Neural cell (in vitro differentiated cells): ENCODE results near the gene DNAH8. TPM values are rescaled to one million over a fixed set of nuclear protein-coding genes. Genes with fewer than 3 reads are reported as not detected.

Source experiments
- H2AFZ ChIP-seq: fragments of 200-600, 300-800 bp; sonication (generic), shearing (Covaris generic); 2 replicates; pipeline ENCODE4 v1.6.0; 2014; ENCODE audit warnings: low read depth, mild to moderate bottlenecking, antibody characterized with exemption, low read length, moderate library complexity
- H3F3A ChIP-seq: fragments of 200-600 bp; shearing (Covaris generic); 2 replicates; pipeline ENCODE4 v1.6.1; 2016; ENCODE audit warnings: mild to moderate bottlenecking, moderate library complexity, mixed read lengths, antibody characterized with exemption, low read length; ENCODE audit not compliant: insufficient read depth, poor library complexity, severe bottlenecking
- H3K27ac ChIP-seq: fragments of 200-600, 300-800 bp; sonication (generic), shearing (Covaris generic); 2 replicates; pipeline ENCODE4 v1.5.1; 2014; ENCODE audit warnings: mild to moderate bottlenecking, low read length, moderate library complexity
- H3K27me3 ChIP-seq: fragments of 300-800, 200-600 bp; sonication (generic), shearing (Covaris generic); 2 replicates; pipeline ENCODE4 v1.6.0; 2014; ENCODE audit warnings: mild to moderate bottlenecking, low read depth, low read length, moderate library complexity; ENCODE audit not compliant: insufficient read depth
- H3K36me3 ChIP-seq: fragments of 300-800, 200-600 bp; sonication (generic), shearing (Covaris generic); 2 replicates; pipeline ENCODE4 v1.5.1; 2014; ENCODE audit warnings: mild to moderate bottlenecking, antibody characterized with exemption, low read length, moderate library complexity; ENCODE audit not compliant: insufficient read depth
- H3K4me2 ChIP-seq: fragments of 300-800, 200-600 bp; sonication (generic), shearing (Covaris generic); 2 replicates; pipeline ENCODE4 v1.6.0; 2014; ENCODE audit warnings: mild to moderate bottlenecking, low read length
- H3K4me3 ChIP-seq: fragments of 300-800, 200-600 bp; sonication (generic), shearing (Covaris generic); 2 replicates; pipeline ENCODE4 v1.5.1; 2014; ENCODE audit warnings: mild to moderate bottlenecking, low read length, moderate library complexity
- H3K79me2 ChIP-seq: fragments of 200-600 bp; shearing (Covaris generic); replicated peaks from 2 replicates; pipeline ENCODE4 v1.6.0; 2014; ENCODE audit warnings: mild to moderate bottlenecking, low read length, moderate library complexity; ENCODE audit not compliant: insufficient read depth
- H3K9ac ChIP-seq: fragments of 300-800, 200-600 bp; sonication (generic), shearing (Covaris generic); 2 replicates; pipeline ENCODE4 v1.6.1; 2016; ENCODE audit warnings: mild to moderate bottlenecking, low read length, mixed read lengths
- H3K9me2 ChIP-seq: fragments of 200-600 bp; shearing (Covaris generic); 2 replicates; pipeline ENCODE4 v1.6.1; 2016; ENCODE audit warnings: mild to moderate bottlenecking, low read length, mixed read lengths; ENCODE audit not compliant: insufficient read depth
- H3K9me3 ChIP-seq: fragments of 200-600, 300-800 bp; sonication (generic), shearing (Covaris generic); 2 replicates; pipeline ENCODE4 v1.6.1; 2016; ENCODE audit warnings: mild to moderate bottlenecking, mixed run types, low read length, moderate library complexity, mixed read lengths
- H4K20me1 ChIP-seq: fragments of 200-600 bp; shearing (Covaris generic); 2 replicates; pipeline ENCODE4 v1.6.1; 2016; ENCODE audit warnings: mild to moderate bottlenecking, mixed run types; ENCODE audit not compliant: insufficient read depth
- CTCF ChIP-seq: fragments of 450-650 bp; IDR thresholded peaks from 2 replicates; pipeline ENCODE4 v1.5.1; 2014; ENCODE audit warnings: antibody characterized with exemption, mild to moderate bottlenecking, moderate library complexity; ENCODE audit not compliant: poor library complexity, severe bottlenecking
- EP300 ChIP-seq: fragments of 450-650 bp; conservative IDR thresholded peaks from 2 replicates; pipeline ENCODE4 v1.6.1; 2014; ENCODE audit warnings: antibody characterized with exemption, mild to moderate bottlenecking, moderate library complexity; ENCODE audit not compliant: poor library complexity, severe bottlenecking
- EZH2 ChIP-seq: fragments of 200-600, 300-800 bp; shearing (Covaris generic), sonication (generic); IDR thresholded peaks from 2 replicates; pipeline ENCODE4 v1.6.1; 2014; ENCODE audit warnings: antibody characterized with exemption, low read length, borderline replicate concordance, mild to moderate bottlenecking; ENCODE audit not compliant: insufficient read depth, poor library complexity, severe bottlenecking
- MXI1 ChIP-seq: fragments of 450-650 bp; conservative IDR thresholded peaks from 2 replicates; pipeline ENCODE4 v1.6.1; 2014; ENCODE audit warnings: antibody characterized with exemption, mild to moderate bottlenecking; ENCODE audit not compliant: poor library complexity, severe bottlenecking
- POLR2AphosphoS5 ChIP-seq: IDR thresholded peaks from 2 replicates; pipeline ENCODE4 v1.6.1; 2012
- RAD21 ChIP-seq: fragments of 450-650 bp; conservative IDR thresholded peaks from 2 replicates; pipeline ENCODE4 v1.6.1; 2014; ENCODE audit warnings: antibody characterized with exemption, mild to moderate bottlenecking, moderate library complexity
- REST ChIP-seq: IDR thresholded peaks from 2 replicates; pipeline ENCODE4 v1.6.1; 2012; ENCODE audit warnings: borderline replicate concordance
- SMC3 ChIP-seq: fragments of 450-650 bp; conservative IDR thresholded peaks from 2 replicates; pipeline ENCODE4 v1.6.1; 2014; ENCODE audit warnings: antibody characterized with exemption, mild to moderate bottlenecking, moderate library complexity; ENCODE audit not compliant: poor library complexity
- TAF1 ChIP-seq: IDR thresholded peaks from 2 replicates; pipeline ENCODE4 v1.6.1; 2012; ENCODE audit warnings: low read depth
- polyA plus RNA-seq: library from polyadenylated mRNA; depleted of rRNA; stranded (reverse); fragments of >200 nt; gene quantifications from 2 replicates; pipeline ENCODE4 v1.2.3, GENCODE V29; 2014

The DNAH8 gene
- polyA plus RNA-seq, 1 donor from 2014 or later, result 0.07 TPM

- Histone ChIP-seq H2AFZ (no peak overlapping the region), H3K9me3 (peaks cover 5% of the 10 kb centered on the region), H3F3A (no peaks in the 10 kb centered on the region), H3K27ac (peak overlapping the region; percentile 24), H3K79me2 (no peaks in the 10 kb centered on the region), H3K27me3 (no peaks in the 10 kb centered on the region), H4K20me1 (no peaks in the 10 kb centered on the region), H3K9me2 (no peaks in the 10 kb centered on the region), H3K9ac (no peak overlapping the region), H3K4me2 (no peak overlapping the region), H3K36me3 (no peaks in the 10 kb centered on the region), H3K4me3 (no peak overlapping the region)
- TF ChIP-seq CTCF (no peak), EZH2 (no peak), SMC3 (no peak), TAF1 (no peak), EP300 (no peak), REST (no peak), RAD21 (no peak), POLR2AphosphoS5 (no peak), MXI1 (no peak)
These were observed 359.4 kb downstream of the DNAH8 start for GRCh38 chr6:39074486-39074885.

DNA sequence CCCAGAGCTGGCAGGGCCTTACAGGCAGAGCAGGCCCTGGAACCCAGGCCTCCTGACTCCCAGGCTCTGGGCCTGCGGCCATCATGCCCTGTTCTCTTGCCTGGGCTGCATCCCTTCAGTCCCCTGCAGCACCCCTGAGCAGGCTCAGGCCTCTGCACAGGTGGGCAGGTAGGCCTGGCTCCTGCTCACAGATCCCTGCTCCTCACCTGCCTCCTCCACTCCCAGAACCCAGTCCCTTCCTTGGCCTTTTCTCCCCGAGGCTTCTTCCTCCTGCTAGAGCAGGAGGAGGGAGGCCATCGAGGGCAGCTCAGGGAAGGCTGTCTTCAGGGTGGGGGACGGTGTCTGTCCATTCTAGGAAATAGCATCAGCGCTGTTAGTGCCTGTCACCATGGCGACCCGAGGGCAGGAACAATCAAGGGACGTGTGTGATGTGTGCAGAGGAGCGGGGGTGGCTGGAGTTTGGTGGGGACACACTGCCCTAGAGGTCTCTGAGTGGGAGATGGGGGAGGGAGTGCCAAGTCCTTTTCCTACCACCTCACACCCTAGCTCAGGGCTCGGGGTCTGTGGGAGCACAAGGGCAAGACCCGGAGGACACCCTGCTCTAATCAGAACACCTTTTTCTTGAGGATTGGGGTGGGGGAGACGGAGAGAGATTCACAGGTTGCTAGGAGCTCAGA, 360.0 kb downstream of the DNAH8 start:
- TF ChIP-seq EP300 (peak; percentile 14), SMC3 (no peak), CTCF (no peak), EZH2 (no peak), TAF1 (no peak)
- H3K4me2 ChIP-seq, result no peak overlapping the region
- H3K79me2 ChIP-seq, result no peaks in the 10 kb centered on the region
- H3K27ac ChIP-seq, result peak overlapping the region; percentile 24
- no peak overlapping the region for H2AFZ ChIP-seq
- peak overlapping the region; percentile 28 for H3K9ac ChIP-seq
- H3K4me3 ChIP-seq, result no peak overlapping the region
- no peaks in the 10 kb centered on the region for H4K20me1 ChIP-seq
- H3K9me3 ChIP-seq, result peaks cover 2% of the 10 kb centered on the region
- H3K36me3 ChIP-seq, result no peaks in the 10 kb centered on the region
- H3K9me2 ChIP-seq, result no peaks in the 10 kb centered on the region
- H3F3A ChIP-seq, result no peaks in the 10 kb centered on the region
- no peaks in the 10 kb centered on the region for H3K27me3 ChIP-seq
